Hematopoietic multipotent progenitor cell treated with erythropoietin and hydrocortisone succinate and interleukin-3 and kit ligand, for 8 days (in vitro differentiated cells): ENCODE measurements around the gene PNPLA8.

Source experiments
- DNase-seq: peaks from one replicate; pipeline ENCODE4 v3.0.0-alpha.2; 2015

PNPLA8 gene

GRCh38 chr7:108434010-108434409, 91.9 kb downstream of the PNPLA8 start:
- DNase-seq, result no peak

- no peak for DNase-seq
Observed at GRCh38 chr7:108431099-108431498, 94.8 kb downstream of the PNPLA8 start.

- no peak for DNase-seq
Observed at GRCh38 chr7:108430664-108431063, 95.3 kb downstream of the PNPLA8 start.

GRCh38 chr7:108427766-108428165, 98.2 kb downstream of the PNPLA8 start:
- DNase-seq, result no peak

GRCh38 chr7:108425714-108426275, 100.1 kb downstream of the PNPLA8 start:
- DNase-seq, result no peak

GRCh38 chr7:108424013-108424412, 101.9 kb downstream of the PNPLA8 start:
- DNase-seq, result no peak

GRCh38 chr7:108423089-108423989, 102.6 kb downstream of the PNPLA8 start:
- no peak for DNase-seq

GRCh38 chr7:108421720-108422331, 104.1 kb downstream of the PNPLA8 start:
- no peak for DNase-seq
